Esophagus squamous epithelium (tissue), 5 donors: ENCODE data around the gene CEP85L. TPM values are rescaled to one million over a fixed set of nuclear protein-coding genes. Genes with fewer than 3 reads are reported as not detected.

ENCODE experiments used
- DNase-seq: peaks from one replicate; lab custom pipeline; 2025; lab: John Stamatoyannopoulos, UW
- H3K27ac ChIP-seq, 4 donors: fragments of 200-600 bp; sonication (generic); one replicate each; pipeline ENCODE4 v1.5.1; 2016 to 2019; ENCODE audit warnings: mild to moderate bottlenecking in 1 of 4
- H3K27me3 ChIP-seq, 4 donors: fragments of 200-600 bp; sonication (generic); 1 replicate in 3 of 4; 2 replicates in 1 of 4; pipeline versions ENCODE4 v1.5.1 to v1.6.0; 2017 to 2021; ENCODE audit warnings: antibody characterized with exemption in 1 of 4
- H3K36me3 ChIP-seq, 3 donors: fragments of 200-600 bp; sonication (generic); one replicate each; pipeline ENCODE4 v1.5.1; 2016 to 2019
- H3K4me1 ChIP-seq, 3 donors: fragments of 200-600 bp; sonication (generic); one replicate each; pipeline ENCODE4 v1.5.1; 2017 to 2019
- H3K4me3 ChIP-seq, 4 donors: fragments of 200-600 bp; sonication (generic); 1 replicate in 3 of 4; 2 replicates in 1 of 4; pipeline ENCODE4 v1.5.1; 2016 to 2019; ENCODE audit warnings: mild to moderate bottlenecking in 2 of 4, moderate library complexity in 1 of 4
- H3K9me3 ChIP-seq, 3 donors: fragments of 200-600 bp; sonication (generic); one replicate each; pipeline ENCODE4 v1.5.1; 2016 to 2019
- CTCF ChIP-seq, 6 experiments: fragments of 450-650 bp in 4 of 6; fragments of 200-600 bp in 2 of 6; sonication (generic) in 2 of 6; IDR thresholded peaks; one replicate each; pipeline ENCODE4 v1.5.1; 2016 to 2019; ENCODE audit warnings: antibody characterized with exemption in 6 of 6, mild to moderate bottlenecking in 4 of 6, moderate library complexity in 4 of 6
- POLR2A ChIP-seq, 4 donors: fragments of 450-650 bp; IDR thresholded peaks; one replicate each; pipeline ENCODE4 v1.6.1; 2017; ENCODE audit warnings: antibody characterized with exemption in 4 of 4, mild to moderate bottlenecking in 4 of 4, moderate library complexity in 3 of 4
- WGBS, 2 donors: methylation state at CpG; one replicate each; pipeline ENCODE4 v1.1.5; 2018; 5-methylcytosine and 5-hydroxymethylcytosine counted together
- intact Hi-C: fragments of 100-400 bp; cut with DNase I; formaldehyde crosslinking; loops from one replicate; pipeline ENCODE4 v1.15.0; 2022
- total RNA-seq, 4 donors: library from RNA; depleted of rRNA; stranded (reverse); fragments of >200 nt; gene quantifications; one replicate each; pipeline ENCODE4 v1.1.0, GENCODE V29; 2016
- donor health status: DM: yes; HTN: yes; CAD: no.

The CEP85L gene
- total RNA-seq, 4 donors from 2014 or later = 1.3 to 9.2 (median 5.3) TPM

GRCh38 chr6:118618676-118619377 is 32.6 kb downstream of the CEP85L start:
- H3K27ac ChIP-seq = no peak overlapping the region
- no peak for DNase-seq

DNA sequence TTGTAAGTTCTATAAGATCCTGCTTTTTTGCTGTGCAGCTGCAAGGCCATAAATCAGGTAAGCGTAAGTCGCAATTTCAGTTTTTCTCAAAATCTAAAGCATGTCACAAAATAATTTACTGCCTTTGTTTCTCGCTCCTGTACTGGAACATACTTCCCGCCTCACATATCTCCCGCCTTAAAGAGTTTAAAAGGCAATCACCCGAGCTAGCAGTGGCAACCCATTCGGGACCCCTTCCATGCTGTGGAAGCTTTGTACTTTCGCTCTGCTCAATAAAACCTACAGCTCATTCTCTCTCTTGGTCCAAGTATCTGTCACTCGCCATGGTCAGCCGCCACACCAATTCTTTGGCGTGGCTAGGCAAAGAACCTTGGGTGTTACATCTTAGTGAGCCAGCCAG is 34.0 kb downstream of the CEP85L start:
- Histone ChIP-seq H3K27me3 (no peaks in the 10 kb centered on the region), H3K4me3 (no peak overlapping the region), H3K9me3 (no peaks in the 10 kb centered on the region), H3K4me1 (peaks cover 0 to 19% (median 0%) of the 10 kb centered on the region in 3 donors), H3K36me3 (no peaks in the 10 kb centered on the region), H3K27ac (no peak overlapping the region)
- no peak for TF ChIP-seq POLR2A (IDR thresholded peaks at IDR 0.05)
- no peak for TF ChIP-seq CTCF (IDR thresholded peaks at IDR 0.05)
- intact Hi-C loops = no loop called here
- DNase-seq = no peak
- WGBS, 2 donors = 83 to 85% methylated on average over 11 of the region's 11 CpGs

More at GRCh38 chr6:118618676-118619377, 32.6 kb downstream of the CEP85L start:
- peak; percentile 56 to 92 (median 70) for TF ChIP-seq CTCF (IDR thresholded peaks at IDR 0.05)
- TF ChIP-seq POLR2A (IDR thresholded peaks at IDR 0.05) = no peak
- intact Hi-C loops = no loop called here
- peaks cover 0 to 19% (median 0%) of the 10 kb centered on the region in 3 donors for H3K4me1 ChIP-seq
- H3K36me3 ChIP-seq = no peaks in the 10 kb centered on the region
- WGBS, 2 donors = 52 to 78% methylated on average over 8 to 13 of the region's 15 CpGs
- no peak overlapping the region for H3K4me3 ChIP-seq
- no peaks in the 10 kb centered on the region for H3K27me3 ChIP-seq
- no peaks in the 10 kb centered on the region for H3K9me3 ChIP-seq

GRCh38 chr6:118611334-118611733 is 40.1 kb downstream of the CEP85L start:
- DNase-seq = no peak
- Histone ChIP-seq H3K9me3 (no peaks in the 10 kb centered on the region), H3K27ac (no peak overlapping the region), H3K4me1 (peaks cover 0 to 7% (median 3%) of the 10 kb centered on the region in 3 donors), H3K27me3 (no peaks in the 10 kb centered on the region), H3K4me3 (no peak overlapping the region), H3K36me3 (no peaks in the 10 kb centered on the region)
- intact Hi-C loops = no loop called here
- WGBS, 2 donors = 88 to 95% methylated on average over 3 of the region's 3 CpGs
- TF ChIP-seq POLR2A (IDR thresholded peaks at IDR 0.05) (no peak), CTCF (IDR thresholded peaks at IDR 0.05) (no peak)

- intact Hi-C loops = no loop called here
- no peaks in the 10 kb centered on the region for H3K27me3 ChIP-seq
- no peak overlapping the region for H3K27ac ChIP-seq
- no peaks in the 10 kb centered on the region for H3K36me3 ChIP-seq
- DNase-seq = no peak
- H3K4me1 ChIP-seq = peaks cover 0 to 3% (median 0%) of the 10 kb centered on the region in 3 donors
- WGBS, 2 donors = 50 to 66% methylated on average over 4 to 5 of the region's 5 CpGs
- TF ChIP-seq POLR2A (IDR thresholded peaks at IDR 0.05) (no peak), CTCF (IDR thresholded peaks at IDR 0.05) (no peak)
- no peaks in the 10 kb centered on the region for H3K9me3 ChIP-seq
- no peak overlapping the region for H3K4me3 ChIP-seq
These were observed 44.5 kb downstream of the CEP85L start for GRCh38 chr6:118606858-118607257.

DNA sequence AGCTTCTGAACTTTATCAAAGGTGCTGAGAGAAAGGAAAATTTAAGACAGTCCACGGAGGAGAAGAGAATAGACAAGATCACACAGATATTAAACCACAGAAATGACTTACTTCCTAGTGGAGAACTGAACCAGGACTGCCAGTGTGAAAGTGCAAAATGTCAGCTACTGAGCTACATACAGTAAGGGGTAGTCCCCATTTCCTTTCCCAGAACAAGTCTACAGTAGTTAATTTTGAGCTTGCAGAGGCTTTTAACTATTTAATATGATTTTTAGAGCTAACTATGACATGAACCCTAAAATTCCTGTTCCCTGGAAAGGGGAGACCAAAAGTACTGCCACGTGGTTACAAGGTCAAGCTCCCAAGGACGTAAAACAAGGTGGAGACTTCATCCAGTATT is 45.1 kb downstream of the CEP85L start:
- no peak overlapping the region for H3K27ac ChIP-seq

More for the DNA sequence above, 45.1 kb downstream of the CEP85L start:
- no peak for DNase-seq
- 58 to 61% methylated on average over 3 of the region's 3 CpGs for WGBS, 2 donors
- Histone ChIP-seq H3K9me3 (no peaks in the 10 kb centered on the region), H3K36me3 (no peaks in the 10 kb centered on the region), H3K4me1 (peaks cover 0 to 3% (median 0%) of the 10 kb centered on the region in 3 donors), H3K4me3 (no peak overlapping the region), H3K27me3 (no peaks in the 10 kb centered on the region)
- intact Hi-C loops = no loop called here
- no peak for TF ChIP-seq CTCF (IDR thresholded peaks at IDR 0.05)
- TF ChIP-seq POLR2A (IDR thresholded peaks at IDR 0.05) = no peak
